NCI-H1417 treated with DMSO at 0.1 percent for 48 hours (cell line): Measurements from ENCODE around the gene STON1.
"Not testable (repeated sequence)": the region's sequence is repeated elsewhere in the genome, so short reads cannot be mapped to it uniquely, and the experiment has no call there.

Source experiments
- DNase-seq: peaks from one replicate; lab custom pipeline; 2025; lab: John Stamatoyannopoulos, UW

Gene STON1

GRCh38 chr2:48529194-48529593, 760 bp upstream of the STON1 start:
- no peak for DNase-seq

GRCh38 chr2:48529676-48530032, 300 bp upstream of the STON1 start:
- DNase-seq, result no peak

GRCh38 chr2:48531141-48531648, 1.2 kb downstream of the STON1 start:
- no peak for DNase-seq

GRCh38 chr2:48532174-48532573, 2.2 kb downstream of the STON1 start:
- DNase-seq, result no peak

GRCh38 chr2:48532824-48533223, 2.9 kb downstream of the STON1 start:
- no peak for DNase-seq

- DNase-seq, result no peak
These were observed 4.8 kb downstream of the STON1 start for GRCh38 chr2:48534781-48535180.

GRCh38 chr2:48540237-48540935, 10.4 kb downstream of the STON1 start:
- no peak for DNase-seq

GRCh38 chr2:48541666-48542389, 11.9 kb downstream of the STON1 start:
- DNase-seq, result no peak

GRCh38 chr2:48543895-48544294, 13.9 kb downstream of the STON1 start:
- DNase-seq, result no peak

GRCh38 chr2:48545244-48545643, 15.3 kb downstream of the STON1 start:
- DNase-seq, result no peak

- DNase-seq, result no peak
These were observed 18.9 kb downstream of the STON1 start for GRCh38 chr2:48548840-48549239.

GRCh38 chr2:48549972-48550371, 20.0 kb downstream of the STON1 start:
- DNase-seq, result no peak

GRCh38 chr2:48551548-48551947, 21.6 kb downstream of the STON1 start:
- no peak for DNase-seq

GRCh38 chr2:48555071-48555470, 25.1 kb downstream of the STON1 start:
- not testable (repeated sequence) for DNase-seq

GRCh38 chr2:48558456-48558855, 28.5 kb downstream of the STON1 start:
- no peak for DNase-seq

GRCh38 chr2:48560546-48561209, 30.7 kb downstream of the STON1 start:
- no peak for DNase-seq

GRCh38 chr2:48562281-48562680, 32.3 kb downstream of the STON1 start:
- DNase-seq, result no peak

GRCh38 chr2:48566592-48567310, 36.8 kb downstream of the STON1 start:
- DNase-seq, result no peak

GRCh38 chr2:48567671-48568070, 37.7 kb downstream of the STON1 start:
- no peak for DNase-seq

- DNase-seq, result no peak
These were observed 38.6 kb downstream of the STON1 start for GRCh38 chr2:48568547-48568946.

- DNase-seq, result no peak
These were observed 39.5 kb downstream of the STON1 start for GRCh38 chr2:48569433-48569832.

- no peak for DNase-seq
These were observed 42.9 kb downstream of the STON1 start for GRCh38 chr2:48572816-48573215.
